GM18873 (cell line): Measurements from ENCODE around the gene DGKG.
A peak's percentile ranks its signal among the peaks of the same experiment; 100 is the strongest.

Experiments
- ATAC-seq: cut with Tn5 transposase; IDR thresholded peaks from one replicate; pipeline ENCODE4 v1.9.1; 2021; ENCODE audit warnings: mild to moderate bottlenecking, moderate library complexity, moderate number of reproducible peaks; ENCODE audit not compliant: unreplicated experiment, low FRiP score

The DGKG gene

DNA sequence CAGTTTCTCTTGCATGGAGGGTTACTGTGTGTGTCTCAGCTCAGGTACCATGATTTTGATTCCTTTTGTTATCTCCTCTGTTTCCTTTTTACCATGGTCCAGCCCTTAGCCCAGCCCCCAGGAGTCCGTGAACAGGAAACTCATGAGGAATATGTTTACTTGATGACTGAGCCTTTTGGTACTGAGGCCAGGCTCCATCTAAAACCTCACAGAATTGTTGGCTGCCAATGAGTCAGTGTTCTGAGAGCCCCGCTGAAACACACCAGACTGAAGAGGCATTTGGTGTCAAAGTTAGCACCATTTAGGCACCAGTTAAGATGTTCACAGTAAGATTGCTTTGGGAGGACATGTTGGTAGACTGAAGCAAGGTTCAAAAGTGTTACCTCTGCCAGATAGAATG is 80.9 kb downstream of the DGKG start:
- ATAC-seq, result no peak

DNA sequence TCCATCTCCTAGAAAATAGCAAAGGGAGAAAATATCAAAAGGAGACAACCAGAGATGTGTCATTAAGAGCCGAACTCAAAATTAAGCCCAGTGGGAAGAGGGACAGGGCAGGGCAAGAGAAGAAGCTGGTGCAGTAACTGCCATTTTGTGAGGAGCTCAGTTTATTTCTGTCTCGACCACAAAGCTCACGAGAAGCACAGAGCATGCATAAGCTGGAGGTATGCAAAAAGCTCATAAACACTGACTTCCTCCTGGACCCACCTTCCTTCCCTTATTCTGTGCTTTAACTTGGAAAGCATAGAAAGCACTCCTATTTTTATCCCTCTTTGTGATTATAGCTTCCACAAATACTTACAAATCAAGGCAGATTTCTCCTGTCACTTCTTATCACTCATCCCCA is 81.3 kb downstream of the DGKG start:
- no peak for ATAC-seq

DNA sequence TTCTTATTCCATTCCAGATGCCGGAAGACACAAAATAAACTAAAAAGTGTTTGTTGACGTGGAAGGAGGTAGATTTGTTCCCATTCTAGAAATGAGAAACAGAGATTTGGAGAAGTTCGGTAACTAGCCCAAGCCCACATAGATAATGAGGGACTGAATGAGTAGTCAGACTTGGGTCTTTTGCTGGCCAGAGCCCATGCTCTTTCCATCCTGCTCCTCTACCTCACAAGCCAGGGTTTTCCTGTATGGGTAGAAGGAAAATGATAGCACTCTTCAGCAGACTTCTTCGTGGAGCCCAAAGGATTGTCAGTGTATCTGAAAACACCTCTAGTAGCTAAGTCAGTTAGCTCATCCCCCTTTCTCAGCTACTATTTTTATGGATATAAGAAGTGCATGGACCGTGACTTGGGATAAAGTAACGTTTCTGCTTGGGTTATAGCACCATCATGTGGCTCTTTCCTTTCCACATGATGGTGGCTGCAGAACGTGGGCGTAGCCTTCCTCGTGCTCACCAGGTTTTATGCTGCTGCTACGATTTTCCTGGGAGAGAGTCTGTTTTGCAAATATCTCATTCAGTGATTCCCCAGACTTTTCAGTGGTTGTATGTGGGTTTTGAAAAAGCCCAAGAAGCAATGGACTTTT is 84.6 kb downstream of the DGKG start:
- no peak for ATAC-seq

DNA sequence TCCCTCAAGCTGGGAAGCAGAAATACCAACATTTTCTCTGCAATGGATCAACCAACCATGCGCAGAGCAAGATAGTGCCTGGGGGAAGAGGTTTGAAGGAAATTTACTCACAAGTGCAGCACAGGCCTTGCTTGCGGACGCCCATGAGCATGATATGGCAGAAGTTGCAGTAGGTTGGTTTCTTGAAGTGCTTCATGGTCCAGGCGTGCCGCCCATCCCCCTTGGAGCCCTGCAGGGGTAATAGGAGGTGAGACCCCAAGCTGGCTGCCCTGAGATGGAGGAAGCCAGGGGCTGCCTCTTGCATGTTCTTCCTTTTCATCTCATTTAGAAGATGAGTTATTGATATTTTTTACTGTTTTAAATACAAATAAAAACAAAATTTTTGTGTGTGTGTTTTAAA is 86.6 kb downstream of the DGKG start:
- ATAC-seq, result no peak

DNA sequence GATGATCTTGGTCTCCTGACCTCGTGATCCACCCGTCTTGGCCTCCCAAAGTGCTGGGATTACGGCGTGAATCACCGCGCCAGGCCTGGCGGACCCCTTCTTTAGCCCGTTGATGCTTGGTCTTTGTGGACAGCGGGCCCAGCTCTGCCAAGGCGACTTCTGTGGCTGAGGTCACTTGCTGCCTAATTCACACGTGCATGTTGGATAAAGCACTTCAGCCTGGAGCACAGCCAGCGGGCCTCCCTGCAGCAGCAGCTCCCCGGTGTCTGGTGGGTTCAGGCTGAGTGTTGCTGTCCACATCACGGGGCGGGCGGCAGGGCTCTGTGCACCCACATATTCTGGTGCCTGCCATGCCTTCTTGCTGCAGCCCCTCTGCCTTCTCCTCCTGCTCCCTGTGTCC is 88.4 kb downstream of the DGKG start:
- no peak for ATAC-seq

DNA sequence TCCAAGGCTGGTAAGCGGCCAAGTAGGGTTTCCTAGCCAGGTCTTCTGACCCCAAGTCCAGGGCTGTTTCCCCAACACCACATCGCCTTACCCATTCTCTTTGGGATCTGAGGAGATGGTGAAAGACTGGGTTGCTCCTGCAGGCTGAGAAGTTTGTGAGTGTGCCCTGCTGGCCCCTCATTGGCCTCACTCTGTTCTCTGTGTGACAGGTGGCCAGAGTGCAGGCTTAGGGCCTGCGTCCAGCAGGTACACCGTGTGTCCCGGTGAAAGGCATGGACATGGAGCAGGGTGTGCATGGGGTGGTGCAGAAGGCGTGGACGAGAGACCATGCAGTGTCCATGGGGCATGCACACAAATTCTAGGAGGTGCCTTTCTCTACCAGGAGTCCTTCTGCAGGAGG is 91.3 kb downstream of the DGKG start:
- ATAC-seq, result no peak

DNA sequence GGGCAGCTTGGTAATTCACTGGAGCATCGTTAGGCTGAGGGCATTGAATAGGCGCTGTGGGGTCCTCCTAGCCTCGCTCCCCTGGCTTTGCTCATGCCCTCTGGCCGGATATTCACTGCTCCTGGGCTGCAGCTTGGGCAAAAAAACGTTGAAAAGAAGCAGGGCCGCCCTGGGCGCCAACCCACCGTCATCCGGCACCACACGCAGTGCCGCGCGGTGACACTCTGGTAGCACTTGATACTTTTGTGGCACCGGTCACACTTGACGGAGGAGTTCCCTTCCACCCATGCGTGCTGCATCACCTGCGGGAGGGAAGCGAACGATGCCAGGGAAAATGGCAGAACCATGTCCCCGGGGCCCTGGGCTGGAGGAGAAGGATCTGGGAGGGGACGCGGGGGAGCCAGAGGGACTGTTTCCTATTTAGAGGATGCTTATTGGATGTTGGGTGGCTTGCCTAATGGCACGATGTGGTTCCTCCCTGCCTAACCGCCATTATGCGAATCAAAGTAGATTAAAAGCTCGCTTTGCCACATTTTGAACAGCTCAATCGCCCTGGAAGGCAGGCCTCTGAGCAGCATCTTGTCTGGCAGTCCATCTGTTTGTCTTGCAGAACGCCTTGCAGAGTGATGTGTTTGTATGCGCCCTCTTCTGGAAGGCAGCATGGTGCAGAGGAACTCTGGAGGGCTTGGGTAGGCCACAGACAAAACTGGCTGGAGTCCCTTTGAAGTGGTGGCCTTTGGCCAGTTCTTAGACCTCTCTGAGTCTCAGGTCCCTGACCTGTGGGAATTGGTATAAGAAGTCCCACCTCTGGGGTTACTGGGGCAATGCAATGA is 93.2 kb downstream of the DGKG start:
- no peak for ATAC-seq

DNA sequence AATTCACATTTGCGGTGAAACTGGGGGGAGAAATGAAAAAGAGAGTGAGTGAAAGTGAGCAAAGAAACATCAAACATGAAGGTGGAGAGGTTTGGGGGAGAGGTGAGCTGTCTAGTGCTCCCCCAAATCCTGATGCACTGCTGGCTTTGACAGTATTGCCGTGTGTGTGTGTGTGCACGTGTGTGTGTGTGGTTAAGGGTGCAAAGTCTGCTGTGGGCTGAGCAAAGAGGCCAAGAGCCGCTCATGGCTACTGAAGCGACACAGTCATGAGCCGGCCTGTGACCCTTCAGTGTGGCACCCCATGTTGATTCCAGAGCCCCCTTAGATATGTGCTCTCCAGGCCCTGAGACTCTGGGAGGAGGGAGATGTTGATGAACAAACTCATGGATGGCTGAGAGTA is 94.3 kb downstream of the DGKG start:
- ATAC-seq, result no peak

DNA sequence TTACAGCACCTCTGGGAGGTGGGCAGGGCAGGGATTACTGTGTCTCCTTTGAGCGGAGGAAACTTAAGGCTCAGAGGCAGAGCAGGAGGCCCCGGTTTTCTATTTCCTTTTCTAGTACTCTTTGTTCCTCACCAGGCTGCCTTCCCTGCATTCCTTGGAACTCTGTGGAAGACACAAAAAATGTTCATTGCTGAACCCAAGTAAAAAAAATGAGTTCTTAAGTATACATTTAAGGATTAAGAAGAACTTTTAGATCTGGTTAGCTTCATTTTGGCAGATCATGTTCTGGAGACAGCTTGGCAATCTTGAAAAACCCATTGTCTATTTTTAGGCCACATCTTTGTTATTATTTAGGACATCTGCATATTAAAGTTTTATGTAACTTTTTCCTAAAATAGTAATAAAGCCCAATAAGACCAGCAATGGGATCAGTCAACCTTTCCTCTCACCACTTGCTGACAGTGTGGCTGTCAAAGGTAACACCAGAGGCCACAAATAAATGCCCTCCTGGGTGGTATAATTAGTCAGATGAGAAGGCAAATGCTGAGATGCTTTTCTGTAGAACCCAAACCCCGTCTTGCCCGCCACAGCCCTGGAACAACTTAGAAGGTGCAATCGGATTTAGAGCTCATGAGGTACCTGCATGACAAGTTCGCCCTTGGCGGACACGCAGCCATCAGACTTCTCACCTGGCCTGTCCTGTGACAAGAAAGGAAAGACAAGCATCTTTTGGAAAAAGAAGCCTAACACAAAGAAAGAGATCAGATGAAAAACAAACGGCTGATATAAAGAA is 97.2 kb downstream of the DGKG start:
- no peak for ATAC-seq

DNA sequence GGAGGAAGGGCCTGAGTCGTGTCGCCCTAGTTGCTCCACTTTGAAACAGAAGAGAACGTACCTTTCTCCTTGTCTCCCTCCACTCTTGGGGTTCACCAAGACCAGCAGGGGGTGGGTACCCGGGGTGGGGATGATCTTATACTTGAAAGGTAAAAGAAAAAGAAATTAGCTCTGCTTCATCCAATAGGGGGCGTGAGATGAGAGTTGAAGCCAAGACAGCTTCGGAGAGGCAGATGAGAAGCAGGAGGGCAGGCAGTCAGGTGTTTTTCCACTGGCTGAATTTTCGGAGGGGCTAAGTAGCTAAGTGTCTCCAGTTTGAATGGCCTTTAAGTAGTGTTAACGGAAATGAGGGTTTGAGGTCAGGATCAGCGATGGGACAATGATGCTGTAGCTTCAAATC is 100.4 kb downstream of the DGKG start:
- ATAC-seq, result no peak

DNA sequence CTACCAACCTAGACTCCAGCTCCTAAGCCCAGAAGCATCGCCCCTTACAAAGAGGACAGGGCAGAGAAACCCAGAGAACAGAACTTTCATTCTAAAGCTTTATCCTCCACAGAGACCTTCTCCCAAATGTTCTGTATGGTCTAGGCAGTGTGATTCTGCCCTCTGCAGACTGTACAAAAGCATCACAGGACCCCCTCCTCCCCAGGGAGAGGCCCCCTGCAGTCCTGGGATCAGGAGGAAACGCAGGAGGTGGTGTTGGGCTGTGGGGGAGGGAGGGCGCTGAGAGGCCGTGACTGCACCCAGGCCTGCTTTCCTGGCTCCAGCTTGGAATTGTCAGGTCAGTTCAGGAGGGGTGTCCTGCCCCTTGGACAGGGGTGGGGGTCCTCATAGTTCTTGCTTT is 101.3 kb downstream of the DGKG start:
- ATAC-seq, result no peak

DNA sequence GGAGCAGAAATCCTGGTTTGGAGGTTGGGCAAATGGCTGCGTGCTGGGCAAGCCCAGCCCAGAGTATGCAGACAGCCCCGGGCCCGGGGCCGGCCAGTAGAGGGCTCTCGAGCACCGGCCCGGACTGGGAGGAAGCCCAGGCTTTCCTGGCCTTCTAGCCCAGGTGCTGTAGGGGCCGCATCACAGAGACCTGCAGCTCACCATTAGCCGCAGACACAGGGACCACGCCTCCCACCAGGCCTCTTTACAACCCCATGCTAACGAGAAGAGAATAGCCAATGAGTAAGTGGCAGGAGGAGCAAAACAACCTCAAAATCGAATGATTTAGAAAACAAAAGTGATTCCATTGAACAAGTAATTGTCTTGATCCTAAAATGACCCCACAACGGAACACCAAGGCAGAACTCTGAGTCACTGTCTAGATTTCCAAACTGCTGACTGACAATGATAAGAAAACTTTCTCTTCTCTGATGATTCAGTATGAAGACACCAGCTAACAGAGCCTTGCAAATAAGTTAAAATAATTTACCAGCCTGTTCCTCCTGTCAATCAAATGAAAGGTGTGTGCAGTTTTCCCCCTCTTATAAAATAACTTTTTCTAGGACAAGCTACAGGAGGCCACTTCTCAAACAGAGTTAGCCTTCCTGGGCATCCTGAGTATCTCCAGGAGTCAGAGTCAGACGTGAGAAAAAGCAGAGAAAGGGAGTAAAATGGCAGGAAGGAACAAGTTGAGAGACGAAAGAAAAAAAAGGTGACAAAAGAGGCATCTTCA is 102.2 kb downstream of the DGKG start:
- no peak for ATAC-seq

DNA sequence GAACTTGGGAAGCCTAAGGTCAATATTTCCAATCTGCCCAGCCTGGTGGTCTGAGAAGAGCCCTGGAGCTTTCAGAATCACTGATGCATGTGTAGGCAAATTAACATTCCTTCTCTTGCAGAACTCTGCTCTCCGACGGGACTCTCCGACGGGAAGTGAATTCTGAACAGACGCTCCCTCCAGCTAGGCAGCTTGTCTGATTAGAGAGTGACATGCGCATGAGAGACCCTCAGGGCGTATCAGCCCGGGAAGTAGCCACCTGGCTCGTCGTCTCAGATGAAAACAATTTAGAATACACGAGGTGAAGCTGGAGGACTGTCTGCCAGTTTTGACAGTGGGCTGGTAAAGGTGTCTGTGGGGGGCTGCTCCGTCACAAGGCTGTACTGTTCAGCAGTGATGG is 103.1 kb downstream of the DGKG start:
- ATAC-seq, result no peak

DNA sequence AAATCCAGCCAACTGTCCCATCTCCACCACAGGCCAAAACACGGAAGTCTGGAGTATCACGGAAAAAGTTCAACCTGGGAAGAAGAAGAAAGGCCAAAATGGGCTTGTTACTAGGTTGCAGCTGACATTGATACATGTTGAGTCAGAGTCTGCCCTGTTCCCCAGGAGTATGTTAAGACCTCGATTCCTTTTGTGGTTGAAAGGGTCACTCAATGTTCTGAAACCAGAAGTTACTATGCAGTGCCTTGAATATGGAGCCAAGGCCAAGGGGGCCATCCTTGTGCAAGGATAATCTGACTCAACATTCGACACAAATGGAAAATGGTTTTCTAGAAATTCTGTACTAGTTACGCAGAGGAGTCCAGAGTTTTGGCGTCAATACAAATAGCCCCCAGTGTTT is 104.2 kb downstream of the DGKG start:
- no peak for ATAC-seq

DNA sequence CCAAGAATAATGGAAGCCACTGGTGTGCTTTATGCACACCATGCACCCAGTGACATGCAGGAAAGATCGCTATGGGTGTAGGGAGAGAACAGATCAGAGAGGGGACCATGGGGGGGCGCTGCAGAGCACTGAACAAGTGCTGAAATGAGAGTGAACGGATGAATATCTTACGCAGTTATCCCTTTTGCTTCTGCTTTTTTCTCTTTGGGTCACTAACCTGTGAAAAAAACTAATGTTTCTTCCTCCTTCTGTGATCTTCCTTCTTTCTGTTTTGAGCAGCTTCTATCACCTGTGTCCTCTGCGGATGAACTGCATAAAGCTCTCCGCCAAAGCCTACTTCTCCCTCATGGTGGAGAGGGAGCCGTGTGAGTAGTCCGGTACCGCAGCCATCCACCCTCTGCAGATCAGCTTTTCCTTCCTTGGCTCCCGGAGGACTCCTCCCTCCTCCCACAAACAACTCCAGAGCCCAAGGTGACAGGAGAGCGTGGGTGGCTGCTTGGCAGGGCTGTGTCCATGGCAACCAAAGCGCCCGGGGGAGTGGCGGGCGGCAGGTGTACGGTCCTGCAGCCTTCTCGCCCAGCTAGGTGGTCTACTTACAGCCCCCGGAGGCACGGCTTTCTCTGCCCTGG is 106.2 kb downstream of the DGKG start:
- ATAC-seq, result no peak

DNA sequence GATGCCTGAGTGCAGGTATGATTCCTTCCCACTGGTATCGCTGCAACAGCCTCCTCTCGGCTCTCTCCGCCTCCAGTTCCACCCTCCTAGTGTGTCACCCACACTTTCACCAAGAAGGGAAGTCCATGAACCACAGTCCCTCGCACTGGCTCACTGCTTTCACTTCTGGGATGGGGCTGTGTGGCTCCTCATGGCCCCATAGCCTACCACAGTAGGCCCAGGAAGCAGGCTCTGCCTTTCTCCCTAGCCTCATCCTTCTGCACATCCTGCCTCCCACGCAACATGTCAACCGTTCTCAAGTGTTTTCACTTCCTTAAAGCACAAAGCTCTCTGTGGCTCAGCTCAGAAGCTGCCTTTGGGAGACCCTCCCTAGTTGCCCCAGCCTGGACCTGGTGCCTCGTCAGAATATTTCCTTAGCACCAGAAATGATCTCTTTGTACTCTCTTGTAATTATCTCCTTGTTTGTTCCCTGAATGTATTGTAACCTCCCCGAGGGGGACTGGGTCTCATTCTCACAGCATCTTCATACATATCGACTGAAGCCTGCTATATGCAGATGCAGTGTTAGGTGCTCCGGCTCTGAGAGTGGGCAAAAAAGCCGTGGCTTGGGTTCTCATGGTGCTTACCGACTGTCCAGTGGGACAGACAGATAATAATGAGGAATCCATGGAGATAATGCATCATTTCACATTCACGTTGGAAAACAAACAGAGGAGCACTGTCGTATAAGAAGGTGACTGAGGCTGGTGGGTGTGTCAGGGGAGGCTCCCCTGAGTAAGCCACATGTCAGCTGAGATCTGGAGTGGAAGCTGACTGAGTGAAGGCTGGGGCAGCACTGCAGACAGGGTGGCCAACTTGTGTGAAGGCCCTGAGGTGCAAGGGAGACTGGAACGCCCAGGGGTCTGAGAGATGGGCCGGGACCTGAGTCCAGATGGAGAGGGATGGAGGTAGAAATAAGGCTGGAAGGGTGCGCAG is 107.1 kb downstream of the DGKG start:
- peak; percentile 67 for ATAC-seq

DNA sequence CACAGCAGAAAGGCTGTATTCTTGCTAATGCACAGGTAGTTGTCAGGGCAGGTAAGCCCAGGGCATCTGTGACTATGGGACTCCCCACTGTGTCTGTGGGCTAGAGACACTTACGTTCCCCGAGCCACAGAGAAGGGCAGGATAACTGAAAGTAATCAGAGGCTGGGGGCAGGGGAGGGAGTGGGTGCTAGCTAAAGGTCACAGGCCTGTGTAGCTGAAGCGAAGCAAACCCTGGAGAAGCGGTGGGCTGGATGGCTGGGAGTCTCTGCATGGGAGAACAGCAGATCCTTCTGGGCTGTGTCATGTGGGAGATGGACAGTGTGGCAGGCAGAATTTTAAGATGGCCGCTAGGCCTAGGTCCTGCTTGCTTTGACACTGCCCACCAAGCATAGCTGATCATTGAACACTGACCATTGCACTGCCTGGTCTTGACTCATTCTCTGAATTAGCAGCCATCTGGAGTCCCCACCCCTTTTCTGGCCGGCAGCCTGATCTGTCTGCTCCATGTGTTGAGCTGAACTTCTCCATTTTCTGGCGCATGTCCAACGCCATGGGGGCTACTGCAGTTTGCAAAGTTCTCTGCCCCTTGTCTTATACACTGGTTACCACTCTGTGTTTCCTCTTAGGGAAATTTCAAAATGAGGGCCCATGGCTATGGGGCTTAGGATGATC is 110.0 kb downstream of the DGKG start:
- ATAC-seq, result no peak

DNA sequence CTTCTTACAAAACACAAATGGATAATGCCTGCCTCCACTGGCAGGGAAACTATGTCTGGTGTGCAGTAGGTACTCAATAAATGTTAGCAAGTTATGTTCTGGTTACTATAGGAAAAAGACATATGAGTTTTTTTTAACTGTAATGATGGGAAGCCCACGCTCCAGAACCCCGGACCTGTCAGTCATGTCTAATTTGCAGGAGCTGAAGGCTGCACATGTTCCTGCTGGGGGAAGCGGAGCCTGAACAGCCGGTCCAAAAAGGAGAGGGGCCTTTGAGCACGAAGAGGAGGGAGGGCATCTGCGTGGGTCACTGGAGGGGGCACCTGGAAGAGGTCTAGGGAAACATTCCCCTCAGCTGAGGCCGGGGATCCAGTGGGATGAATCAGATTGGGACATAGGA is 113.2 kb downstream of the DGKG start:
- no peak for ATAC-seq
